ENCODE results near the gene NRP2. TPM values are rescaled to one million over a fixed set of nuclear protein-coding genes. Genes with fewer than 3 reads are reported as not detected.

Gene NRP2
- total RNA-seq, 2 experiments from 2014 or later: 1.5 to 3.8 TPM

- H3K36me3 Mint-ChIP-seq (ENCODE audit: low read depth): no peaks in the 10 kb centered on the region
- no peak overlapping the region for H3K27ac Mint-ChIP-seq
- intact Hi-C loops (cut with DNase I, micrococcal nuclease): no loop called here
- ChIA-PET POLR2A (no interaction called here), CTCF (interaction anchor here (0.7 kb wide), 1 partner anchor 1466 kb away, joined by 3 read pairs; no protein-coding TSS in a partner anchor)
- H3K4me1 Mint-ChIP-seq: no peaks in the 10 kb centered on the region
- H3K27me3 Mint-ChIP-seq: no peaks in the 10 kb centered on the region
- H3K4me3 Mint-ChIP-seq: no peak overlapping the region
- ATAC-seq (no peak), DNase-seq (no peak)
- H3K9me3 Mint-ChIP-seq (ENCODE audit: low read depth): no peaks in the 10 kb centered on the region
These were observed 44.9 kb downstream of the NRP2 start for GRCh38 chr2:205727174-205727573.

DNA sequence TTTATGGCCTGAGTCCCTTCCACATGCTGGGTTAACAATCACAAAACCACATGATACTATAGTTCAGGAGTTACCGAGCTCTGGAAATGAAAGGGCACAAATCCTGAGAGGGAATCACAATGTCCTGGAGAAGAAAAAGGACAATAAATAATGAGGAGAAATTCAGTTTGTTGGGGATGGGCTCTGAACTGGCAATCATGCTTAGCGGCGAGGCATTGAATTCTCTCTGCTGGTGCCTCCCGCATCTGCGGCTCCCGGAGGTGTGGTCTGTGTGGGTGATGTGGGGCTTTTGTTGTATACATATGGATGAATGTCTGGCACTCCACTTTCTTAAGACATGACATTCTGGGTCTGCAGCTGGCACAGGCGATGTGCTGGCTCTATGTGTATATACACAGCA, 46.1 kb downstream of the NRP2 start:
- no peak for DNase-seq
- H3K9me3 Mint-ChIP-seq (ENCODE audit: low read depth): no peaks in the 10 kb centered on the region
- H3K27ac Mint-ChIP-seq: no peak overlapping the region
- no peak overlapping the region for H3K4me3 Mint-ChIP-seq
- no peaks in the 10 kb centered on the region for H3K4me1 Mint-ChIP-seq
- ATAC-seq: no peak
- CTCF ChIA-PET: interaction anchor here (0.5 to 0.6 kb wide), 2 partner anchors 10 to 1128 kb away, joined by 3 read pairs; no protein-coding TSS in a partner anchor
- POLR2A ChIA-PET: no interaction called here
- no peaks in the 10 kb centered on the region for H3K36me3 Mint-ChIP-seq (ENCODE audit: low read depth)
- H3K27me3 Mint-ChIP-seq: no peaks in the 10 kb centered on the region
- intact Hi-C loops (cut with DNase I, micrococcal nuclease): no loop called here

DNA sequence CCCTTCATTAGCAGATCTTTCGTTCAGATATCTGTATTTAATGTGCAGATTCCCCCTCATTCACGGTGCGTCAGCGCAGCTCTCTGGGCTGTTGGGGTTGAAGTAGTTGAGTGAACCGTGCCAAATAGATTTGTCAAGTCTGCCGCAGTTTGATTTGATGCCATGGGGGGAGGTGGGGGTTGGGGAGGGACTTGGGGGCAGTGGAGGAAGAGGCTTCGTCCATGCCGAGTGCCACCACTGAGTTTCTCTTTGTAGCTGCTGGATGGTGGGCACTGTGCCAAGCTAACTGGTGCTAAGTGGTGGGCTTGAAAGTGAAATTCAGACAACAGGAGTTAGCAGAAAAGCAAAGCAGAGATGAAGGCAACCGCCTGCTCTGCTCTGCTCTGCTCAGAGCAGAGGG, 47.9 kb downstream of the NRP2 start:
- intact Hi-C loops (cut with DNase I, micrococcal nuclease): no loop called here
- Mint-ChIP-seq H3K9me3 (ENCODE audit: low read depth) (no peaks in the 10 kb centered on the region), H3K36me3 (ENCODE audit: low read depth) (no peaks in the 10 kb centered on the region), H3K4me3 (no peak overlapping the region), H3K27me3 (no peaks in the 10 kb centered on the region), H3K4me1 (no peaks in the 10 kb centered on the region), H3K27ac (no peak overlapping the region)
- no peak for DNase-seq
- ChIA-PET CTCF (no interaction called here), POLR2A (no interaction called here)
- no peak for ATAC-seq

GRCh38 chr2:205730701-205731582, 48.6 kb downstream of the NRP2 start:
- H3K36me3 Mint-ChIP-seq (ENCODE audit: low read depth): no peaks in the 10 kb centered on the region
- ChIA-PET POLR2A (no interaction called here), CTCF (interaction anchor here (1.2 kb wide), 1 partner anchor 82 kb away, joined by 4 read pairs; no protein-coding TSS in a partner anchor)
- H3K9me3 Mint-ChIP-seq (ENCODE audit: low read depth): no peaks in the 10 kb centered on the region
- ATAC-seq (no peak), DNase-seq (no peak)
- H3K4me3 Mint-ChIP-seq: no peak overlapping the region
- no peaks in the 10 kb centered on the region for H3K4me1 Mint-ChIP-seq
- H3K27ac Mint-ChIP-seq: no peak overlapping the region
- no peaks in the 10 kb centered on the region for H3K27me3 Mint-ChIP-seq
- intact Hi-C loops (cut with DNase I, micrococcal nuclease): no loop called here

DNA sequence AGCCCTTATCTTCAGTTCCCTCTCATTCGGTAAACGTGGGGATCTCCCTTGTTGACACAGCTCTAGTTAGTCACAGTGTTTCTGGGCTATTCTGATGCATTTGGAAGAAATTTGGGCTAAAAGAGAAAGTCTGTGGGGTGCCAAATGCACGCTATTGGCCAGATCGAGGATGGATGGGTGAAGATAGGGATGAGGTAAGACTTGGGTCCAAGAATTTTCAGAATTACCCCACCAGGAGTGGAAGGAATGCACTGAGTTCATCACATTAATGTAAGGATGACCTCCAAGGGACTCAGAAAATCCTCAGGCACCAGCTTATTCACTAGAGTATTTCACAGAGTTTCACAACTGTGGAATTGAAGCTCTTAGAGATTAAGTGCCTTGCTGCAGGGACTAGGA, 49.3 kb downstream of the NRP2 start:
- H3K4me3 Mint-ChIP-seq: no peak overlapping the region
- DNase-seq: no peak
- H3K4me1 Mint-ChIP-seq: no peaks in the 10 kb centered on the region
- CTCF ChIA-PET: interaction anchor here (1.2 kb wide), 1 partner anchor 81 kb away, joined by 4 read pairs; no protein-coding TSS in a partner anchor
- no peak for ATAC-seq
- POLR2A ChIA-PET: no interaction called here
- no peaks in the 10 kb centered on the region for H3K36me3 Mint-ChIP-seq (ENCODE audit: low read depth)
- intact Hi-C loops (cut with DNase I, micrococcal nuclease): no loop called here
- H3K27me3 Mint-ChIP-seq: no peaks in the 10 kb centered on the region
- no peaks in the 10 kb centered on the region for H3K9me3 Mint-ChIP-seq (ENCODE audit: low read depth)
- no peak overlapping the region for H3K27ac Mint-ChIP-seq

DNA sequence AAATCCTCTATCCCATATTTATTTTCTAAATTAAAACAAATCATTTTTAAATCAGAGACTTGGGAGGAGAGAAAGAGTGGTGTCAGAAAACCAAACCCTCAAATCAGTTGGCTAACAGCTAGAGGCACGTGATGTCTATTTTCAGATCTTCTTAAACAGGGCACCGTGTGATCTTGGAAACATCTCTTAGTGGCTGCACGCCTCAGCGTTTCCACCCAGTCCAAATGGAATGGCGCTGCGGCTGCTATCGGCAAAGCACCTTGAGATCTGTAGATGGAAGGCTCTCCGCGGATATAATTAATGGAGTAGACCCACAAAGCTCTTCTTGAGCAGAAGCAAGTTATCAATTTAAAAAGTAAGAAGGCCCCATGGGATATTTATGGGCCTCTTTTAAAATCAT, 50.0 kb downstream of the NRP2 start:
- H3K4me1 Mint-ChIP-seq: no peaks in the 10 kb centered on the region
- DNase-seq: no peak
- CTCF ChIA-PET: interaction anchor here (1.4 kb wide), 1 partner anchor 11 kb away, joined by 5 read pairs; no protein-coding TSS in a partner anchor
- intact Hi-C loops (cut with DNase I, micrococcal nuclease): no loop called here
- no peak for ATAC-seq
- no peak overlapping the region for H3K27ac Mint-ChIP-seq
- no peaks in the 10 kb centered on the region for H3K27me3 Mint-ChIP-seq
- H3K36me3 Mint-ChIP-seq (ENCODE audit: low read depth): no peaks in the 10 kb centered on the region
- POLR2A ChIA-PET: no interaction called here
- no peak overlapping the region for H3K4me3 Mint-ChIP-seq
- H3K9me3 Mint-ChIP-seq (ENCODE audit: low read depth): no peaks in the 10 kb centered on the region

DNA sequence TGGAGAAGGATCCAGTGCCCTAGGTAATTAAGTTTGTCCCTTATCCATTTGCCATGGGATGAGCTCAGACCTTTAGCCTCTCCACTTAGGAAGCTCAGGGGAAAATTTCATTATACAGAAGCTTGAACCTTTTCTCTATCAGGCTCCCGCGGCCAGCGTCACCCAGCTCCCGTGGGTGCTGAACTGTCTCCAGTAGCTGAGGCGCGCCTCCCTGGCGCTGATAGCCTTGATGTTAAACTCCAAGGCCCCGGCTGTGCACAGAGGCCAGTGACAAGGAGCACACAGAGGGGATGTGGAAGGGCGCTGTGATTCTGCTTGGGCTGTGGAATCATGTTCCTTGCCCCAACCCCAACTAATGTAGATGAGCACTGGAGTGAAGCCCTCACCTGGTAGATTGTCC, 50.8 kb downstream of the NRP2 start:
- Mint-ChIP-seq H3K36me3 (ENCODE audit: low read depth) (no peaks in the 10 kb centered on the region), H3K9me3 (ENCODE audit: low read depth) (no peaks in the 10 kb centered on the region), H3K4me1 (no peaks in the 10 kb centered on the region), H3K4me3 (no peak overlapping the region), H3K27ac (no peak overlapping the region), H3K27me3 (no peaks in the 10 kb centered on the region)
- POLR2A ChIA-PET: no interaction called here
- DNase-seq: no peak
- ATAC-seq: no peak
- CTCF ChIA-PET: interaction anchor here (1.4 kb wide), 1 partner anchor 12 kb away, joined by 5 read pairs; no protein-coding TSS in a partner anchor
- intact Hi-C loops (cut with DNase I, micrococcal nuclease): no loop called here

- CTCF ChIA-PET: interaction anchor here (1.4 kb wide), 1 partner anchor 12 kb away, joined by 5 read pairs; no protein-coding TSS in a partner anchor
These were observed 51.3 kb downstream of the NRP2 start for GRCh38 chr2:205733648-205734047.

GRCh38 chr2:205734436-205735037, 52.2 kb downstream of the NRP2 start:
- ChIA-PET CTCF (no interaction called here), POLR2A (no interaction called here)
- Mint-ChIP-seq H3K27me3 (no peaks in the 10 kb centered on the region), H3K27ac (no peak overlapping the region), H3K9me3 (ENCODE audit: low read depth) (no peaks in the 10 kb centered on the region), H3K4me1 (no peaks in the 10 kb centered on the region), H3K36me3 (ENCODE audit: low read depth) (no peaks in the 10 kb centered on the region), H3K4me3 (no peak overlapping the region)
- ATAC-seq (no peak), DNase-seq (no peak)
- intact Hi-C loops (cut with DNase I, micrococcal nuclease): no loop called here

More at GRCh38 chr2:205733648-205734047, 51.3 kb downstream of the NRP2 start:
- Mint-ChIP-seq H3K27me3 (no peaks in the 10 kb centered on the region), H3K27ac (no peak overlapping the region), H3K9me3 (ENCODE audit: low read depth) (no peaks in the 10 kb centered on the region), H3K36me3 (ENCODE audit: low read depth) (no peaks in the 10 kb centered on the region), H3K4me3 (no peak overlapping the region), H3K4me1 (no peaks in the 10 kb centered on the region)
- POLR2A ChIA-PET: no interaction called here
- no peak for DNase-seq
- intact Hi-C loops (cut with DNase I, micrococcal nuclease): no loop called here
- ATAC-seq: no peak

GRCh38 chr2:205738117-205738968, 56.0 kb downstream of the NRP2 start:
- Mint-ChIP-seq H3K27me3 (peaks cover 7% of the 10 kb centered on the region), H3K9me3 (ENCODE audit: low read depth) (no peaks in the 10 kb centered on the region), H3K36me3 (ENCODE audit: low read depth) (no peaks in the 10 kb centered on the region), H3K4me1 (no peaks in the 10 kb centered on the region), H3K27ac (no peak overlapping the region), H3K4me3 (no peak overlapping the region)
- ChIA-PET CTCF (interaction anchor here (0.6 kb wide), 1 partner anchor 10 kb away, joined by 3 read pairs; no protein-coding TSS in a partner anchor), POLR2A (no interaction called here)
- ATAC-seq: no peak
- DNase-seq: no peak
- intact Hi-C loops (cut with DNase I, micrococcal nuclease): no loop called here

DNA sequence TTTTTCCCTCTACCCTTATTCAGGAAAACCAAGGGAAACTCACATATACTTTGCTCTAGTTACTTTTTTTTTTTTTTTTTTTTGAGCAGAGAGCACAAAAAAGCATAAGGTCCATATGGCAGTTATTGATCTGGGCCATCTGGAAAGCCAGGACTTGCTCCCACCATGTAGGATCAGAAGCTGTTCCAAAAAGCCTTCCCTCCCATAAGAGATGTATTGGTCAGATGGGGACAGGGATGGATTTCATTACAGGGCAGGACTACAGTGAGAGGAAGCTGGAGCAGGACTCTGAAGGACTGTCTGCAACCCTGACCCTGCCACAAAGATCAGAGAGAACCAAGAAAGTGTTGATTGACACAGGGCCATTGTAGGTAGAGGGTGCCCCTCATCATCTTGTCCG, 57.3 kb downstream of the NRP2 start:
- CTCF ChIA-PET: no interaction called here
- H3K4me1 Mint-ChIP-seq: no peaks in the 10 kb centered on the region
- H3K36me3 Mint-ChIP-seq (ENCODE audit: low read depth): no peaks in the 10 kb centered on the region
- peaks cover 7% of the 10 kb centered on the region for H3K27me3 Mint-ChIP-seq
- POLR2A ChIA-PET: no interaction called here
- intact Hi-C loops (cut with DNase I, micrococcal nuclease): no loop called here
- no peak for DNase-seq
- ATAC-seq: no peak
- no peak overlapping the region for H3K27ac Mint-ChIP-seq
- no peaks in the 10 kb centered on the region for H3K9me3 Mint-ChIP-seq (ENCODE audit: low read depth)
- H3K4me3 Mint-ChIP-seq: no peak overlapping the region
